RWPE1 (cell line): ENCODE data around the gene HMGCS2.

Source experiments
- CTCF ChIA-PET: fragments of 350-600 bp; sonication (Branson Sonifier 250); formaldehyde crosslinking; extraction: SDS; loops from one replicate; lab custom pipeline; 2021; lab: Yijun Ruan, JAX
- POLR2A ChIA-PET: fragments of 400-600 bp; formaldehyde crosslinking; extraction: SDS; loops from one replicate; lab custom pipeline; 2020; ENCODE audit warnings: antibody characterized with exemption; ENCODE audit not compliant: low non-redundant PET; lab: Yijun Ruan, JAX
- DNase-seq: peaks from one replicate; pipeline ENCODE4 v3.0.0; 2012; ENCODE audit warnings: low spot score
- H3K27ac ChIP-seq: fragments of 450-650 bp; 2 replicates; pipeline ENCODE4 v1.5.1; 2017
- CTCF ChIP-seq: fragments of 450-650 bp; conservative IDR thresholded peaks from 2 replicates; pipeline ENCODE4 v1.5.1; 2017; ENCODE audit warnings: low read depth, mild to moderate bottlenecking

HMGCS2 gene

GRCh38 chr1:119721896-119722295 is 46.8 kb downstream of the HMGCS2 start:
- DNase-seq, result no peak
- H3K27ac ChIP-seq, result no peak overlapping the region
- CTCF ChIA-PET, result no interaction called here
- POLR2A ChIA-PET, result no interaction called here
- TF ChIP-seq CTCF, result no peak

GRCh38 chr1:119720866-119721440 is 47.8 kb downstream of the HMGCS2 start:
- ChIA-PET CTCF (interaction anchor here (1.3 kb wide), 1 partner anchor 23 kb away, joined by 3 read pairs; no protein-coding TSS in a partner anchor), POLR2A (no interaction called here)

GRCh38 chr1:119718972-119719371 is 49.7 kb downstream of the HMGCS2 start:
- no peak for DNase-seq
- no peak overlapping the region for H3K27ac ChIP-seq
- TF ChIP-seq CTCF, result no peak
- CTCF ChIA-PET, result no interaction called here
- POLR2A ChIA-PET, result no interaction called here

More at GRCh38 chr1:119720866-119721440, 47.8 kb downstream of the HMGCS2 start:
- no peak for TF ChIP-seq CTCF
- no peak for DNase-seq
- H3K27ac ChIP-seq, result no peak overlapping the region

- DNase-seq, result no peak
- ChIA-PET CTCF (no interaction called here), POLR2A (no interaction called here)
- TF ChIP-seq CTCF, result no peak
- H3K27ac ChIP-seq, result no peak overlapping the region
Observed at GRCh38 chr1:119718409-119718808, 50.3 kb downstream of the HMGCS2 start.

- no peak overlapping the region for H3K27ac ChIP-seq
- POLR2A ChIA-PET, result no interaction called here
- TF ChIP-seq CTCF, result no peak
- no peak for DNase-seq
- CTCF ChIA-PET, result interaction anchor here (0.6 to 1.3 kb wide), 2 partner anchors 19 to 1504 kb away, joined by 5 read pairs; no protein-coding TSS in a partner anchor
Observed at GRCh38 chr1:119715542-119715941, 53.2 kb downstream of the HMGCS2 start.

- CTCF ChIA-PET, result interaction anchor here (0.6 kb wide), 1 partner anchor 1443 kb away, joined by 3 read pairs; no protein-coding TSS in a partner anchor
- no peak for DNase-seq
- H3K27ac ChIP-seq, result peak overlapping the region; percentile 28; the same call in 1 of the 2 replicates
- POLR2A ChIA-PET, result no interaction called here
- TF ChIP-seq CTCF, result no peak
Observed at GRCh38 chr1:119714583-119714982, 54.1 kb downstream of the HMGCS2 start.
